ENCODE data around the gene OR2B3. TPM values are rescaled to one million over a fixed set of nuclear protein-coding genes. Genes with fewer than 3 reads are reported as not detected.

The OR2B3 gene
- total RNA-seq, 2 donors from 2014 or later, result not detected

DNA sequence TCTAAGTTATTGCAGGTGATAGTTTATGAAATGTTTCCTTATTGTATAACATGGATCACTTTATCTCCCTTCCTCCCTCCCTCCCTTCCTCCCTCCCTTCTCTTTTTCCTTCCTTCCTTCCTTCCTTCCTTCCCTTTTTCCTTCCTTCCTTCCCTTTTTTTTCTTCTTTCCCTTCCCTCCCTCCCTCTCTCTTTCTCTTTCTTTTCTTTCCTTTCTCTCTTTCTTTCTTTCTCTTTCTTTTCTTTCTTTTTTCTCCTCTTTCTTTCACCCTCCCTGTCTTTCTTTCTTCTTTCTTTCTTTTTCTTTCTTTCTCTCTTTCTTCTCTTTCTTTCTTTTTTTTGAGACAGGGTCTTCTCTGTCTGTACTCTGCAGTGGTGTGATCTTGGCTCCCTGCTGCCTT lies 5.8 kb downstream of the OR2B3 start:
- H3K9me3 ChIP-seq, result no peaks in the 10 kb centered on the region
- TF ChIP-seq, protein P1, sequence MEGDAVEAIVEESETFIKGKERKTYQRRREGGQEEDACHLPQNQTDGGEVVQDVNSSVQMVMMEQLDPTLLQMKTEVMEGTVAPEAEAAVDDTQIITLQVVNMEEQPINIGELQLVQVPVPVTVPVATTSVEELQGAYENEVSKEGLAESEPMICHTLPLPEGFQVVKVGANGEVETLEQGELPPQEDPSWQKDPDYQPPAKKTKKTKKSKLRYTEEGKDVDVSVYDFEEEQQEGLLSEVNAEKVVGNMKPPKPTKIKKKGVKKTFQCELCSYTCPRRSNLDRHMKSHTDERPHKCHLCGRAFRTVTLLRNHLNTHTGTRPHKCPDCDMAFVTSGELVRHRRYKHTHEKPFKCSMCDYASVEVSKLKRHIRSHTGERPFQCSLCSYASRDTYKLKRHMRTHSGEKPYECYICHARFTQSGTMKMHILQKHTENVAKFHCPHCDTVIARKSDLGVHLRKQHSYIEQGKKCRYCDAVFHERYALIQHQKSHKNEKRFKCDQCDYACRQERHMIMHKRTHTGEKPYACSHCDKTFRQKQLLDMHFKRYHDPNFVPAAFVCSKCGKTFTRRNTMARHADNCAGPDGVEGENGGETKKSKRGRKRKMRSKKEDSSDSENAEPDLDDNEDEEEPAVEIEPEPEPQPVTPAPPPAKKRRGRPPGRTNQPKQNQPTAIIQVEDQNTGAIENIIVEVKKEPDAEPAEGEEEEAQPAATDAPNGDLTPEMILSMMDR (IDR thresholded peaks at IDR 0.05), result no peak
- no peak overlapping the region for H3K9ac ChIP-seq (ENCODE audit: low read depth in 2 of 2, low read length in 2 of 2)
- no peak overlapping the region for H3K27ac ChIP-seq
- no peaks in the 10 kb centered on the region for H3K36me3 ChIP-seq
- no peaks in the 10 kb centered on the region for H3K27me3 ChIP-seq
- H3K4me1 ChIP-seq, result no peaks in the 10 kb centered on the region
- no peak for DNase-seq
- H3K4me3 ChIP-seq, result no peak overlapping the region
- intact Hi-C loops (cut with DNase I), result no loop called here

- DNase-seq, result no peak
- H3K4me3 ChIP-seq, result no peak overlapping the region
Measured at GRCh38 chr6:29079203-29079602, 7.9 kb downstream of the OR2B3 start.

DNA sequence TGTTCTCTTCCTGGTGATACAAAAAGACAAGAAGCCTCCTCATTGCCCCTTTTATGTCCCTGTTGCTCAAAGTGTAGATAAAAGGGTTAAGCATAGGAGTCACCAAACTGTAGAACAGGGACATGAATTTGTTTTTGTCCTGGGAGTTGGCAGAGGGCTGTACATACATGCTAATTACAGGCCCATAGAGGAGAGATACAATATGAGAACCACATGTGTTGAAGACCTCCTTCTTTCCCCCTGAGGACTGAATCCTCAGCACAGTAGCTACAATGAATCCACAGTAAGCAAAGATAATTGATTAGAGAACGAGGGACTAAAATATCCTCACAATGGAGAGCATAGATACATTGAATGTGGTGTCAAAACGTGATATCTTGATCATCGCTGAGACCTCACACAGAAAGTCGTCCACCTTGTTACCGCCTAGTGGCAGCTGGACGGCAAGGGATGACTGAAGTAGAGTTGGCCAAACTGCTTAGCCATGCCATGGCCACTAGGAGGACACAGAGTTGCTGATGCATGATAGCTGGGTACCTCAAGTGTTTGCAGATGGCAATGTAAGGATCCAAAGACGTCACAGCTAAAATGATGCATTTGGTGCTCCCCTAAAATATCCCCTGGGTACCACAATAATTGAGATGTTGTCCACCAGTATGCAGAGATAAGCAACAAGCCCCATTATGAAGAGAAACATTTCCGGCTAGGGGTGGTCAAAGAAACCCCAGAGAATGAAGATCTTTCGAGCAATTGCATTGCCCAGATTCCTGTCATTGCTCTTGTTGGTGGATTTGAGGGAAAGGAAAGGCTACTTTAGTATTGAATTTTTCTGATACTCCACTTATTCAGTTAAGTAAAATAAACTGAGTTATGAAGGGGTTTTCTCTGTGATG lies 15.0 kb downstream of the OR2B3 start:
- no peak overlapping the region for H3K27ac ChIP-seq
- H3K9ac ChIP-seq (ENCODE audit: low read depth in 2 of 2, low read length in 2 of 2), result no peak overlapping the region
- TF ChIP-seq, protein P1 (IDR thresholded peaks at IDR 0.05), result peak; percentile 39
- H3K4me1 ChIP-seq, result no peaks in the 10 kb centered on the region
- peak; percentile 20 for DNase-seq
- no peaks in the 10 kb centered on the region for H3K27me3 ChIP-seq
- H3K36me3 ChIP-seq, result no peaks in the 10 kb centered on the region
- H3K4me3 ChIP-seq, result no peak overlapping the region
- intact Hi-C loops (cut with DNase I), result no loop called here
- no peaks in the 10 kb centered on the region for H3K9me3 ChIP-seq

More at GRCh38 chr6:29079203-29079602, 7.9 kb downstream of the OR2B3 start:
- Histone ChIP-seq H3K9me3 (no peaks in the 10 kb centered on the region), H3K36me3 (no peaks in the 10 kb centered on the region), H3K27ac (no peak overlapping the region), H3K4me1 (no peaks in the 10 kb centered on the region), H3K9ac (ENCODE audit: low read depth in 2 of 2, low read length in 2 of 2) (no peak overlapping the region), H3K27me3 (no peaks in the 10 kb centered on the region)
- intact Hi-C loops (cut with DNase I), result no loop called here
- TF ChIP-seq, protein P1 (IDR thresholded peaks at IDR 0.05), result no peak

GRCh38 chr6:29051680-29052079 lies 35.4 kb downstream of the OR2B3 start:
- Histone ChIP-seq H3K9ac (ENCODE audit: low read depth in 2 of 2, low read length in 2 of 2) (no peak overlapping the region), H3K27ac (no peak overlapping the region), H3K27me3 (no peaks in the 10 kb centered on the region), H3K9me3 (no peaks in the 10 kb centered on the region), H3K36me3 (no peaks in the 10 kb centered on the region), H3K4me1 (no peaks in the 10 kb centered on the region), H3K4me3 (no peak overlapping the region)
- intact Hi-C loops (cut with DNase I), result no loop called here
- no peak for DNase-seq
- TF ChIP-seq, protein P1 (IDR thresholded peaks at IDR 0.05), result no peak

GRCh38 chr6:29045075-29045474 lies 42.0 kb downstream of the OR2B3 start, which contains the start of gene OR2W1:
TSS of gene OR2W1 (minus strand) at chr6:29045175. CDS start at chr6:29045175, 0 bp downstream.
- Histone ChIP-seq H3K9ac (ENCODE audit: low read depth in 2 of 2, low read length in 2 of 2) (no peak within 1 kb of the TSS), H3K27ac (no peak within 1 kb of the TSS), H3K4me3 (no peak within 1 kb of the TSS), H3K36me3 (no peaks in the 10 kb centered on the region), H3K4me1 (no peaks in the 10 kb centered on the region), H3K9me3 (no peaks in the 10 kb centered on the region), H3K27me3 (no peaks in the 10 kb centered on the region)
- TF ChIP-seq, protein P1 (IDR thresholded peaks at IDR 0.05), result no peak
- intact Hi-C loops (cut with DNase I), result no loop called here
- no peak for DNase-seq

Other genes with a start within 250 kb of the OR2B3 start
- gene TRIM27, start 163.3 kb downstream of the OR2B3 start, total RNA-seq, result 10 to 100 TPM; 26.9 to 47.7 TPM
- 1 to 10 TPM; 1.1 to 2.1 TPM for gene ZNF311, start 82.0 kb downstream of the OR2B3 start, total RNA-seq
- not detected for gene OR2W1, start 42.1 kb downstream of the OR2B3 start, total RNA-seq
- not detected for gene OR2J1, start 12.2 kb upstream of the OR2B3 start, total RNA-seq
- gene OR2J3, start 20.7 kb upstream of the OR2B3 start, total RNA-seq, result not detected
- gene OR2J2, start 83.6 kb upstream of the OR2B3 start, total RNA-seq, result not detected
- not detected for gene OR14J1, start 214.4 kb upstream of the OR2B3 start, total RNA-seq

Data from colonic mucosa (tissue), 4 donors.